Right atrium auricular region (tissue), 2 donors: ENCODE data around the gene PNPLA8. TPM values are rescaled to one million over a fixed set of nuclear protein-coding genes. Genes with fewer than 3 reads are reported as not detected.
"Not testable (repeated sequence)": the region's sequence is repeated elsewhere in the genome, so short reads cannot be mapped to it uniquely, and the experiment has no call there.

Experiments used
- DNase-seq: peaks from one replicate; pipeline ENCODE4 v3.0.0-alpha.2; 2019; ENCODE audit warnings: low spot score
- H3K27ac ChIP-seq, 2 donors: fragments of 200-600 bp; sonication (generic); 1 replicate in 1 of 2; 2 replicates in 1 of 2; pipeline ENCODE4 v1.5.1; 2016 to 2019
- H3K27me3 ChIP-seq, 2 donors: fragments of 200-600 bp; sonication (generic); one replicate each; pipeline versions ENCODE4 v1.5.1 to v1.6.0; 2017 to 2019
- H3K36me3 ChIP-seq: fragments of 200-600 bp; sonication (generic); one replicate; pipeline ENCODE4 v1.5.1; 2016
- H3K4me1 ChIP-seq, 2 donors: fragments of 200-600 bp; sonication (generic); one replicate each; pipeline versions ENCODE4 v1.5.1 to v1.6.0; 2017 to 2019
- H3K4me3 ChIP-seq, 2 donors: fragments of 200-600 bp; sonication (generic); 1 replicate in 1 of 2; 2 replicates in 1 of 2; pipeline ENCODE4 v1.5.1; 2017 to 2019; ENCODE audit warnings: mild to moderate bottlenecking in 1 of 2, moderate library complexity in 1 of 2
- H3K9me3 ChIP-seq, 2 donors: fragments of 200-600 bp; sonication (generic); one replicate each; pipeline ENCODE4 v1.5.1; 2019
- CTCF ChIP-seq, 2 donors: fragments of 200-600 bp; sonication (generic); IDR thresholded peaks; one replicate each; pipeline ENCODE4 v1.5.1; 2019; ENCODE audit warnings: antibody characterized with exemption in 2 of 2
- total RNA-seq, 2 donors: library from RNA; depleted of rRNA; stranded (reverse); fragments of >200 nt; gene quantifications; one replicate each; pipeline ENCODE4 v1.1.0, GENCODE V29; 2016

The PNPLA8 gene
- total RNA-seq, 2 donors from 2014 or later: 25.9 to 33.1 TPM

- no peak for DNase-seq
- H3K27me3 ChIP-seq: no peaks in the 10 kb centered on the region
- no peaks in the 10 kb centered on the region for H3K9me3 ChIP-seq
- H3K4me3 ChIP-seq: no peak overlapping the region
- H3K4me1 ChIP-seq: peaks cover 0 to 24% of the 10 kb centered on the region in 2 donors
- no peak for TF ChIP-seq CTCF (IDR thresholded peaks at IDR 0.05)
- no peak overlapping the region for H3K27ac ChIP-seq
- peaks cover 35% of the 10 kb centered on the region for H3K36me3 ChIP-seq
Measured at GRCh38 chr7:108515630-108516029, 10.3 kb downstream of the PNPLA8 start.

- no peak overlapping the region for H3K4me3 ChIP-seq
- no peak for TF ChIP-seq CTCF (IDR thresholded peaks at IDR 0.05)
Measured at GRCh38 chr7:108515013-108515412, 10.9 kb downstream of the PNPLA8 start.

GRCh38 chr7:108511939-108512338 is 14.0 kb downstream of the PNPLA8 start:
- no peak for DNase-seq
- Histone ChIP-seq H3K9me3 (no peaks in the 10 kb centered on the region), H3K36me3 (peaks cover 27% of the 10 kb centered on the region), H3K4me1 (peaks cover 0 to 10% of the 10 kb centered on the region in 2 donors), H3K27me3 (no peaks in the 10 kb centered on the region), H3K4me3 (no peak overlapping the region), H3K27ac (no peak overlapping the region)
- no peak for TF ChIP-seq CTCF (IDR thresholded peaks at IDR 0.05)

More at GRCh38 chr7:108515013-108515412, 10.9 kb downstream of the PNPLA8 start:
- Histone ChIP-seq H3K27ac (no peak overlapping the region), H3K36me3 (peaks cover 40% of the 10 kb centered on the region), H3K27me3 (no peaks in the 10 kb centered on the region), H3K9me3 (no peaks in the 10 kb centered on the region), H3K4me1 (peaks cover 0 to 20% of the 10 kb centered on the region in 2 donors)
- DNase-seq: no peak

- not testable (repeated sequence) for H3K27me3 ChIP-seq, H3K27ac ChIP-seq, DNase-seq, H3K4me1 ChIP-seq, H3K4me3 ChIP-seq, H3K9me3 ChIP-seq
- peaks cover 26% of the 10 kb centered on the region for H3K36me3 ChIP-seq
Measured at GRCh38 chr7:108504576-108504975, 21.4 kb downstream of the PNPLA8 start.

- Histone ChIP-seq H3K36me3 (peaks cover 26% of the 10 kb centered on the region), H3K27me3 (no peaks in the 10 kb centered on the region), H3K9me3 (no peaks in the 10 kb centered on the region), H3K4me3 (no peak overlapping the region), H3K27ac (no peak overlapping the region), H3K4me1 (no peaks in the 10 kb centered on the region)
- no peak for TF ChIP-seq CTCF (IDR thresholded peaks at IDR 0.05)
- DNase-seq: no peak
Measured at GRCh38 chr7:108503112-108504026, 22.6 kb downstream of the PNPLA8 start.

- Histone ChIP-seq H3K36me3 (peaks cover 38% of the 10 kb centered on the region), H3K27ac (no peak overlapping the region), H3K27me3 (no peaks in the 10 kb centered on the region), H3K9me3 (no peaks in the 10 kb centered on the region), H3K4me1 (no peaks in the 10 kb centered on the region), H3K4me3 (no peak overlapping the region)
- no peak for TF ChIP-seq CTCF (IDR thresholded peaks at IDR 0.05)
- DNase-seq: no peak
Measured at GRCh38 chr7:108499566-108499965, 26.4 kb downstream of the PNPLA8 start.
